HCT116 (cell line): ENCODE results near the gene CNTN5. TPM values are rescaled to one million over a fixed set of nuclear protein-coding genes. Genes with fewer than 3 reads are reported as not detected.

ENCODE experiments used
- ATAC-seq: fragments of 200-7000 bp; cut with Tn5 transposase; 2 replicates; pipeline ENCODE4 v1.9.1; 2020; ENCODE audit warnings: mild to moderate bottlenecking, moderate library complexity
- BruUV-seq: library from RNA; stranded (reverse); fragments of 400-500 nt; replicated peaks from 2 replicates; lab custom pipeline; 2021; lab: Mats Ljungman, UMichigan
- CTCF ChIA-PET: fragments of 300-600 bp; sonication (Branson Sonifier 250); formaldehyde crosslinking; loops from one replicate; lab custom pipeline; 2021; ENCODE audit warnings: antibody characterized with exemption; lab: Charles Lee
- POLR2A ChIA-PET: fragments of 300-600, 350-600 bp; sonication (Branson Sonifier 250); formaldehyde crosslinking; loops from one replicate; lab custom pipeline; 2021; ENCODE audit warnings: antibody characterized with exemption; lab: Charles Lee
- RAD21 ChIA-PET, 2 experiments: fragments of 300-600 bp; sonication (Branson Sonifier 250); formaldehyde crosslinking; loops; one replicate each; lab custom pipeline; 2023; ENCODE audit warnings: low total read pairs in 2 of 2; ENCODE audit not compliant: uncharacterized antibody in 2 of 2, unreplicated experiment in 2 of 2, low non-redundant PET in 1 of 2; lab: Charles Lee
- DNase-seq: peaks from one replicate; pipeline ENCODE4 v3.0.0-alpha.2; 2010; ENCODE audit warnings: low read depth, low spot score
- H2AFZ ChIP-seq: fragments of 200-600 bp; shearing (Covaris generic), sonication (generic); 2 replicates; pipeline ENCODE4 v1.6.1; 2017; ENCODE audit warnings: low read depth, mixed run types, mixed read lengths, antibody characterized with exemption, low read length; ENCODE audit not compliant: poor library complexity, severe bottlenecking
- H3K27ac ChIP-seq: 2 replicates; pipeline ENCODE4 v1.5.1; 2012; ENCODE audit warnings: low read depth, low read length
- H3K27me3 ChIP-seq: fragments of 200-600 bp; sonication (generic); 2 replicates; pipeline ENCODE4 v1.6.1; 2016; ENCODE audit warnings: mixed run types, low read length, mixed read lengths; ENCODE audit not compliant: insufficient read depth
- H3K36me3 ChIP-seq, 2 experiments: fragments of 200-500 bp in 1 of 2; fragments of 200-600 bp in 1 of 2; sonication (Bioruptor generic) in 1 of 2; sonication (generic) in 1 of 2; 2 replicates each; pipeline versions ENCODE4 v1.5.1 to v1.6.1; 2014 to 2016; ENCODE audit warnings: low read length in 2 of 2, inconsistent platforms in 1 of 2, mixed read lengths in 1 of 2, mixed run types in 1 of 2; ENCODE audit not compliant: insufficient read depth in 2 of 2, control insufficient read depth in 1 of 2
- H3K4me1 ChIP-seq, 2 experiments: fragments of 200-600 bp in 1 of 2; sonication (generic) in 1 of 2; 2 replicates each; pipeline versions ENCODE4 v1.5.1 to v1.6.1; 2012 to 2017; ENCODE audit warnings: low read length in 2 of 2, inconsistent platforms in 1 of 2, mild to moderate bottlenecking in 1 of 2, mixed read lengths in 1 of 2, mixed run types in 1 of 2, moderate library complexity in 1 of 2; ENCODE audit not compliant: insufficient read depth in 2 of 2, control insufficient read depth in 1 of 2
- H3K4me2 ChIP-seq: fragments of 200-600 bp; sonication (generic); 2 replicates; pipeline ENCODE4 v1.6.1; 2017; ENCODE audit warnings: mixed run types, low read length, mixed read lengths
- H3K4me3 ChIP-seq, 2 experiments: fragments of 200-600 bp in 1 of 2; sonication (generic) in 1 of 2; replicated peaks in 1 of 2; 2 replicates each; pipeline ENCODE4 v1.5.1; 2011 to 2016; ENCODE audit warnings: low read length in 2 of 2, control low read depth in 1 of 2, low read depth in 1 of 2, mild to moderate bottlenecking in 1 of 2, mixed read lengths in 1 of 2, mixed run types in 1 of 2
- H3K79me2 ChIP-seq: fragments of 200-600 bp; sonication (generic); 2 replicates; pipeline ENCODE4 v1.6.1; 2017; ENCODE audit warnings: mild to moderate bottlenecking, mixed run types, low read length, moderate library complexity, mixed read lengths; ENCODE audit not compliant: insufficient read depth
- H3K9ac ChIP-seq: fragments of 200-600 bp; sonication (generic); 2 replicates; pipeline ENCODE4 v1.6.1; 2016; ENCODE audit warnings: low read length, mixed read lengths
- H3K9me2 ChIP-seq: fragments of 200-600 bp; sonication (generic), shearing (Covaris generic); 2 replicates; pipeline ENCODE4 v1.6.1; 2017; ENCODE audit warnings: mixed run types, mild to moderate bottlenecking, moderate library complexity; ENCODE audit not compliant: insufficient read depth
- H3K9me3 ChIP-seq, 2 experiments: fragments of 200-500 bp in 1 of 2; fragments of 200-600 bp in 1 of 2; sonication (Bioruptor generic) in 1 of 2; sonication (generic) in 1 of 2; 2 replicates each; pipeline ENCODE4 v1.6.1; 2014 to 2017; ENCODE audit warnings: low read length in 2 of 2, mixed read lengths in 2 of 2, inconsistent platforms in 1 of 2, low read depth in 1 of 2, mild to moderate bottlenecking in 1 of 2, mixed run types in 1 of 2, moderate library complexity in 1 of 2; ENCODE audit not compliant: control insufficient read depth in 1 of 2, insufficient read depth in 1 of 2
- H4K20me1 ChIP-seq: fragments of 200-600 bp; sonication (generic), shearing (Covaris generic); 2 replicates; pipeline ENCODE4 v1.6.1; 2017; ENCODE audit warnings: mixed run types, mild to moderate bottlenecking, moderate library complexity; ENCODE audit not compliant: insufficient read depth
- CEBPB ChIP-seq: IDR thresholded peaks from 2 replicates; pipeline ENCODE4 v1.6.1; 2012; ENCODE audit warnings: low read depth
- EGR1 ChIP-seq: IDR thresholded peaks from 2 replicates; pipeline ENCODE4 v1.6.1; 2012; ENCODE audit warnings: low read depth
- POLR2A ChIP-seq: IDR thresholded peaks from 2 replicates; pipeline ENCODE4 v1.7.0; 2011; ENCODE audit warnings: borderline replicate concordance; ENCODE audit not compliant: insufficient read depth, insufficient read length; ENCODE audit errors: extremely low read depth
- SIN3A ChIP-seq: IDR thresholded peaks from 2 replicates; pipeline ENCODE4 v1.6.1; 2012; ENCODE audit warnings: low read depth
- ZNF274 ChIP-seq: fragments of 200-500 bp; sonication (Bioruptor generic); IDR thresholded peaks from 2 replicates; pipeline ENCODE4 v1.6.1; 2014; ENCODE audit warnings: mild to moderate bottlenecking, low read depth, low read length, inconsistent platforms
- intact Hi-C: fragments of 100-400 bp; cut with micrococcal nuclease; formaldehyde crosslinking; loops from 2 replicates; pipeline ENCODE4 v1.10.0; 2022
- total RNA-seq: library from RNA; stranded (reverse); gene quantifications from one replicate; pipeline ENCODE4 v1.2.1, GENCODE V29; 2021; ENCODE audit not compliant: unreplicated experiment
- TF ChIP-seq, protein P1 (sequence below), 3 experiments: fragments of 200-600 bp in 1 of 3; sonication (generic) in 1 of 3; IDR thresholded peaks in 2 of 3; conservative IDR thresholded peaks in 1 of 3; 2 replicates each; pipeline ENCODE4 v1.5.1; 2012 to 2017; ENCODE audit warnings: low read depth in 2 of 3, low read length in 2 of 3, antibody characterized with exemption in 1 of 3, borderline replicate concordance in 1 of 3, control low read depth in 1 of 3, mild to moderate bottlenecking in 1 of 3, mixed read lengths in 1 of 3, mixed run types in 1 of 3, moderate library complexity in 1 of 3; ENCODE audit not compliant: insufficient read depth in 1 of 3
- TF ChIP-seq, protein P2 (sequence below): IDR thresholded peaks from 2 replicates; pipeline ENCODE4 v1.6.1; 2012
- TF ChIP-seq, protein P3 (sequence below): IDR thresholded peaks from 2 replicates; pipeline ENCODE4 v1.6.1; 2011; ENCODE audit warnings: mild to moderate bottlenecking, low read length, moderate library complexity; ENCODE audit not compliant: insufficient replicate concordance; ENCODE audit errors: extremely low read depth

The CNTN5 gene
- total RNA-seq, 1 experiment from 2014 or later: not detected

DNA sequence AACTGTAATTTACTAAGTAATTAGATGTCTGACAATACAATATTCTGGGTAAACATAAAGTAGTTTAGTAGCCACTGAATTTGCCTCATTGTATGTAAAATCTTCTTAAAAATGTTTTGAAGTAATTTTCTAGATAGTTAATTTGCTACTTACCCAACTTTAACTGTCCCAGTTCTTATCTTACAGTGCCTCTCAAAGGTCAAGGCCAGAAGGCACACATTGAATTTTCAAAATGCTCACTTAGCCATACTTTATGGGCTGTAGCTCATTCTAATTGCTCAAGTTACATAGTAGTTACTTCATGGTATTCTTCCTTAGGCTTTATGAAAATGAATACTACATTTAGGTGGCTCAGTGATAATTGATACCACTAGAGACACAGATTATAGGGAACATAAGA, 666.6 kb downstream of the CNTN5 start (continued):
- TF ChIP-seq, protein P1, sequence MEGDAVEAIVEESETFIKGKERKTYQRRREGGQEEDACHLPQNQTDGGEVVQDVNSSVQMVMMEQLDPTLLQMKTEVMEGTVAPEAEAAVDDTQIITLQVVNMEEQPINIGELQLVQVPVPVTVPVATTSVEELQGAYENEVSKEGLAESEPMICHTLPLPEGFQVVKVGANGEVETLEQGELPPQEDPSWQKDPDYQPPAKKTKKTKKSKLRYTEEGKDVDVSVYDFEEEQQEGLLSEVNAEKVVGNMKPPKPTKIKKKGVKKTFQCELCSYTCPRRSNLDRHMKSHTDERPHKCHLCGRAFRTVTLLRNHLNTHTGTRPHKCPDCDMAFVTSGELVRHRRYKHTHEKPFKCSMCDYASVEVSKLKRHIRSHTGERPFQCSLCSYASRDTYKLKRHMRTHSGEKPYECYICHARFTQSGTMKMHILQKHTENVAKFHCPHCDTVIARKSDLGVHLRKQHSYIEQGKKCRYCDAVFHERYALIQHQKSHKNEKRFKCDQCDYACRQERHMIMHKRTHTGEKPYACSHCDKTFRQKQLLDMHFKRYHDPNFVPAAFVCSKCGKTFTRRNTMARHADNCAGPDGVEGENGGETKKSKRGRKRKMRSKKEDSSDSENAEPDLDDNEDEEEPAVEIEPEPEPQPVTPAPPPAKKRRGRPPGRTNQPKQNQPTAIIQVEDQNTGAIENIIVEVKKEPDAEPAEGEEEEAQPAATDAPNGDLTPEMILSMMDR (IDR thresholded peaks at IDR 0.05 in 2 of 3, conservative IDR thresholded peaks at IDR 0.05 in 1 of 3; ENCODE audit: borderline replicate concordance in 1 of 3, insufficient read depth in 1 of 3, low read depth in 2 of 3, low read length in 2 of 3): no peak
- TF ChIP-seq CEBPB: no peak
- TF ChIP-seq SIN3A: no peak
- TF ChIP-seq ZNF274: no peak

DNA sequence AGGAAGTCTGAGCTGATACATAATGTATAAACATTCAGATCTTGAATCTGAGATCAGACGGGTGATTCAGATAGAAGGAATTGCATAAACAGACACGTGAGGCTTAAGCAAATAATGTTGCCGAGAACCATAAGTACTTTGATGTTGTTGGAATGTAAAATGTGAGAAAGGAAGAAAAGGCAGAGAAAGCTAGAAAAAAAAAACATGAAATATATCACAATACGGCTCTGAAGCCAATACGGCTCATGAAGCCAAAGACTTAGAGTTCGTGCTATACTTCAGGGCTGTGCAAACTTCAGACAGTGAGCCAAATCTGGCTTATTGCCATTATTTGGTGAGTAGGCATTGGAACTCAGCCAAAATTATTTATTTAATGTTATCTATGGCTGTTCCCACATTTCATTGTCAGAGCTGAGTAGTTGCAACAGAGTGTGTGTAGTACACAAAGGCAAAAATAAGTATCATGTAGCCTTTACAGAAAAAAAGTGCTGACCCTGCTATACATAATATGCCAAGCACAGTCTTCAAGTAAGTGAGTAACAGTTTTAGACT, 673.3 kb downstream of the CNTN5 start:
- DNase-seq: no peak
- Histone ChIP-seq H3K79me2 (no peaks in the 10 kb centered on the region), H3K36me3 (no peaks in the 10 kb centered on the region), H3K27me3 (no peaks in the 10 kb centered on the region), H2AFZ (no peak overlapping the region), H3K4me2 (no peak overlapping the region), H3K9me2 (no peaks in the 10 kb centered on the region), H3K27ac (no peak overlapping the region), H3K9me3 (peaks cover 0 to 4% of the 10 kb centered on the region in 2 experiments; a peak in 2 of 4 replicates), H3K4me3 (no peak overlapping the region), H3K4me1 (no peaks in the 10 kb centered on the region), H4K20me1 (no peaks in the 10 kb centered on the region), H3K9ac (no peak overlapping the region)
- ATAC-seq: no peak
- ChIA-PET RAD21 (no interaction called here), POLR2A (no interaction called here), CTCF (no interaction called here)
- no TSS peak for BruUV-seq
- TF ChIP-seq EGR1 (no peak), POLR2A (no peak)
- TF ChIP-seq, protein P2, sequence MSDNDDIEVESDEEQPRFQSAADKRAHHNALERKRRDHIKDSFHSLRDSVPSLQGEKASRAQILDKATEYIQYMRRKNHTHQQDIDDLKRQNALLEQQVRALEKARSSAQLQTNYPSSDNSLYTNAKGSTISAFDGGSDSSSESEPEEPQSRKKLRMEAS: no peak
- TF ChIP-seq, protein P3, sequence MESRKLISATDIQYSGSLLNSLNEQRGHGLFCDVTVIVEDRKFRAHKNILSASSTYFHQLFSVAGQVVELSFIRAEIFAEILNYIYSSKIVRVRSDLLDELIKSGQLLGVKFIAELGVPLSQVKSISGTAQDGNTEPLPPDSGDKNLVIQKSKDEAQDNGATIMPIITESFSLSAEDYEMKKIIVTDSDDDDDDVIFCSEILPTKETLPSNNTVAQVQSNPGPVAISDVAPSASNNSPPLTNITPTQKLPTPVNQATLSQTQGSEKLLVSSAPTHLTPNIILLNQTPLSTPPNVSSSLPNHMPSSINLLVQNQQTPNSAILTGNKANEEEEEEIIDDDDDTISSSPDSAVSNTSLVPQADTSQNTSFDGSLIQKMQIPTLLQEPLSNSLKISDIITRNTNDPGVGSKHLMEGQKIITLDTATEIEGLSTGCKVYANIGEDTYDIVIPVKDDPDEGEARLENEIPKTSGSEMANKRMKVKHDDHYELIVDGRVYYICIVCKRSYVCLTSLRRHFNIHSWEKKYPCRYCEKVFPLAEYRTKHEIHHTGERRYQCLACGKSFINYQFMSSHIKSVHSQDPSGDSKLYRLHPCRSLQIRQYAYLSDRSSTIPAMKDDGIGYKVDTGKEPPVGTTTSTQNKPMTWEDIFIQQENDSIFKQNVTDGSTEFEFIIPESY: no peak
- intact Hi-C loops: no loop called here
